GM18870 (cell line): ENCODE measurements around the gene LDLRAD4.
"Not testable (repeated sequence)": the region's sequence is repeated elsewhere in the genome, so short reads cannot be mapped to it uniquely, and the experiment has no call there.

Experiments used
- ATAC-seq: cut with Tn5 transposase; IDR thresholded peaks from one replicate; pipeline ENCODE4 v1.9.1; 2021; ENCODE audit warnings: moderate library complexity; ENCODE audit not compliant: unreplicated experiment

Gene LDLRAD4

GRCh38 chr18:13477147-13477683, 258.7 kb downstream of the LDLRAD4 start:
- ATAC-seq: no peak

GRCh38 chr18:13480571-13481255, 262.2 kb downstream of the LDLRAD4 start:
- ATAC-seq: no peak

GRCh38 chr18:13481331-13481730, 262.8 kb downstream of the LDLRAD4 start:
- no peak for ATAC-seq

GRCh38 chr18:13481820-13482617, 263.5 kb downstream of the LDLRAD4 start:
- peak; percentile 91 for ATAC-seq

- ATAC-seq: no peak
Observed at GRCh38 chr18:13482618-13482945, 264.0 kb downstream of the LDLRAD4 start.

- no peak for ATAC-seq
Observed at GRCh38 chr18:13483316-13484270, 265.0 kb downstream of the LDLRAD4 start.

- ATAC-seq: no peak
Observed at GRCh38 chr18:13485182-13485581, 266.6 kb downstream of the LDLRAD4 start.

GRCh38 chr18:13485604-13486003, 267.0 kb downstream of the LDLRAD4 start:
- ATAC-seq: no peak

GRCh38 chr18:13486284-13486683, 267.7 kb downstream of the LDLRAD4 start:
- no peak for ATAC-seq

- ATAC-seq: no peak
Observed at GRCh38 chr18:13486686-13487085, 268.1 kb downstream of the LDLRAD4 start.

- ATAC-seq: no peak
Observed at GRCh38 chr18:13487237-13487636, 268.7 kb downstream of the LDLRAD4 start.

- ATAC-seq: no peak
Observed at GRCh38 chr18:13488281-13488929, 269.8 kb downstream of the LDLRAD4 start.

GRCh38 chr18:13489303-13489702, 270.7 kb downstream of the LDLRAD4 start:
- ATAC-seq: not testable (repeated sequence)

GRCh38 chr18:13491138-13491537, 272.6 kb downstream of the LDLRAD4 start:
- ATAC-seq: no peak

- no peak for ATAC-seq
Observed at GRCh38 chr18:13492314-13492713, 273.8 kb downstream of the LDLRAD4 start.

- ATAC-seq: no peak
Observed at GRCh38 chr18:13493079-13493478, 274.5 kb downstream of the LDLRAD4 start.

GRCh38 chr18:13493725-13494124, 275.2 kb downstream of the LDLRAD4 start:
- no peak for ATAC-seq

GRCh38 chr18:13494871-13495445, 276.4 kb downstream of the LDLRAD4 start:
- no peak for ATAC-seq

- ATAC-seq: no peak
Observed at GRCh38 chr18:13495961-13496360, 277.4 kb downstream of the LDLRAD4 start.

GRCh38 chr18:13496691-13497281, 278.2 kb downstream of the LDLRAD4 start:
- ATAC-seq: no peak
